M059J (cell line): ENCODE results near the gene MEGF6. TPM values are rescaled to one million over a fixed set of nuclear protein-coding genes. Genes with fewer than 3 reads are reported as not detected.

Experiments
- DNase-seq: peaks from one replicate; pipeline ENCODE4 v3.0.0-alpha.2; 2012; ENCODE audit warnings: low read depth
- total RNA-seq: library from RNA; depleted of rRNA; stranded (reverse); fragments of >200 nt; shearing (Covaris generic); gene quantifications from 2 replicates; pipeline ENCODE4 v1.2.3, GENCODE V29; 2014

The MEGF6 gene
- total RNA-seq, 1 experiment from 2014 or later: 20.9 TPM

GRCh38 chr1:3555131-3555920 is 56.0 kb downstream of the MEGF6 start:
- DNase-seq: no peak

- DNase-seq: no peak
Observed at GRCh38 chr1:3553940-3554223, 57.4 kb downstream of the MEGF6 start.

- DNase-seq: peak; percentile 90
Observed at GRCh38 chr1:3553166-3553939, 58.0 kb downstream of the MEGF6 start.

- no peak for DNase-seq
Observed at GRCh38 chr1:3552751-3553150, 58.6 kb downstream of the MEGF6 start.

GRCh38 chr1:3552176-3552575 is 59.1 kb downstream of the MEGF6 start:
- no peak for DNase-seq

- DNase-seq: no peak
Observed at GRCh38 chr1:3551711-3552110, 59.6 kb downstream of the MEGF6 start.

- no peak for DNase-seq
Observed at GRCh38 chr1:3551290-3551678, 60.0 kb downstream of the MEGF6 start.

GRCh38 chr1:3550511-3551289 is 60.6 kb downstream of the MEGF6 start:
- no peak for DNase-seq

- no peak for DNase-seq
Observed at GRCh38 chr1:3548895-3549294, 62.4 kb downstream of the MEGF6 start.

GRCh38 chr1:3548156-3548893 is 63.0 kb downstream of the MEGF6 start:
- DNase-seq: peak; percentile 89

GRCh38 chr1:3547055-3548005 is 64.0 kb downstream of the MEGF6 start:
- DNase-seq: peak; percentile 37

- no peak for DNase-seq
Observed at GRCh38 chr1:3546048-3546384, 65.3 kb downstream of the MEGF6 start.

- DNase-seq: no peak
Observed at GRCh38 chr1:3545363-3546047, 65.8 kb downstream of the MEGF6 start.

- no peak for DNase-seq
Observed at GRCh38 chr1:3544040-3544977, 67.0 kb downstream of the MEGF6 start.

GRCh38 chr1:3543076-3544039 is 68.0 kb downstream of the MEGF6 start:
- peak; percentile 98 for DNase-seq

GRCh38 chr1:3542676-3543075 is 68.6 kb downstream of the MEGF6 start:
- DNase-seq: no peak

GRCh38 chr1:3541936-3542335 is 69.4 kb downstream of the MEGF6 start:
- DNase-seq: peak; percentile 18

- DNase-seq: peak; percentile 24
Observed at GRCh38 chr1:3541465-3541864, 69.8 kb downstream of the MEGF6 start.
